SU-DHL-6 (cell line): ENCODE measurements around the gene TBC1D1.

Experiments
- H2AFZ ChIP-seq: fragments of 200-600 bp; sonication (generic); 2 replicates; pipeline ENCODE4 v1.6.1; 2014; ENCODE audit warnings: low read depth, mild to moderate bottlenecking, moderate library complexity, mixed read lengths, antibody characterized with exemption, low read length; ENCODE audit not compliant: severe bottlenecking
- H3F3A ChIP-seq: fragments of 200-600 bp; shearing (Covaris generic); 2 replicates; pipeline ENCODE4 v1.6.0; 2016; ENCODE audit warnings: antibody characterized with exemption, mild to moderate bottlenecking; ENCODE audit not compliant: insufficient read depth
- H3K27ac ChIP-seq: fragments of 200-600 bp; sonication (generic); 2 replicates; pipeline ENCODE4 v1.5.1; 2016; ENCODE audit warnings: low read depth, mild to moderate bottlenecking, low read length, moderate library complexity, mixed read lengths
- H3K27me3 ChIP-seq: fragments of 200-600 bp; sonication (generic), shearing (Covaris generic); 2 replicates; pipeline ENCODE4 v1.6.0; 2014; ENCODE audit warnings: mild to moderate bottlenecking, low read length
- H3K36me3 ChIP-seq: fragments of 200-600 bp; sonication (generic); 2 replicates; pipeline ENCODE4 v1.6.1; 2014; ENCODE audit warnings: mild to moderate bottlenecking, low read length, mixed read lengths
- H3K4me2 ChIP-seq: fragments of 300-600, 200-600 bp; shearing (Covaris generic), sonication (generic); 2 replicates; pipeline ENCODE4 v1.6.0; 2014; ENCODE audit warnings: low read length, low read depth, mild to moderate bottlenecking; ENCODE audit not compliant: poor library complexity, severe bottlenecking
- H3K4me3 ChIP-seq: fragments of 200-600 bp; sonication (generic); 2 replicates; pipeline ENCODE4 v1.5.1; 2014; ENCODE audit warnings: antibody characterized with exemption, low read length, mild to moderate bottlenecking, mixed read lengths; ENCODE audit not compliant: insufficient read depth, poor library complexity, severe bottlenecking
- H3K79me2 ChIP-seq: fragments of 200-600 bp; sonication (generic); 2 replicates; pipeline ENCODE4 v1.6.1; 2014; ENCODE audit warnings: mild to moderate bottlenecking, low read length, moderate library complexity; ENCODE audit not compliant: insufficient read depth
- H3K9ac ChIP-seq: fragments of 200-600 bp; sonication (generic); 2 replicates; pipeline ENCODE4 v1.7.0; 2014; ENCODE audit warnings: mild to moderate bottlenecking, low read length
- H3K9me2 ChIP-seq: fragments of 200-600 bp; sonication (generic); replicated peaks from 2 replicates; pipeline ENCODE4 v1.6.1; 2014; ENCODE audit warnings: low read length; ENCODE audit not compliant: insufficient read depth
- H3K9me3 ChIP-seq: fragments of 200-600 bp; sonication (generic); 2 replicates; pipeline ENCODE4 v1.6.1; 2014; ENCODE audit warnings: low read length, mixed read lengths; ENCODE audit not compliant: insufficient read depth
- H4K20me1 ChIP-seq: fragments of 200-600 bp; sonication (generic); 2 replicates; pipeline ENCODE4 v1.6.1; 2014; ENCODE audit warnings: low read depth, mild to moderate bottlenecking, antibody characterized with exemption, low read length, moderate library complexity, mixed read lengths
- EZH2phosphoT487 ChIP-seq: fragments of 200-600 bp; sonication (generic), shearing (Covaris generic); conservative IDR thresholded peaks from 2 replicates; pipeline ENCODE4 v1.6.1; 2018; ENCODE audit warnings: mild to moderate bottlenecking, antibody characterized with exemption, low read length, moderate library complexity, mixed read lengths
- TF ChIP-seq, protein P1 (sequence below): fragments of 200-600 bp; sonication (generic); IDR thresholded peaks from one replicate; pipeline ENCODE4 v1.5.1; 2017; ENCODE audit warnings: antibody characterized with exemption, mild to moderate bottlenecking, low read length, moderate library complexity; ENCODE audit not compliant: insufficient read depth, poor library complexity, severe bottlenecking

TBC1D1 gene

DNA sequence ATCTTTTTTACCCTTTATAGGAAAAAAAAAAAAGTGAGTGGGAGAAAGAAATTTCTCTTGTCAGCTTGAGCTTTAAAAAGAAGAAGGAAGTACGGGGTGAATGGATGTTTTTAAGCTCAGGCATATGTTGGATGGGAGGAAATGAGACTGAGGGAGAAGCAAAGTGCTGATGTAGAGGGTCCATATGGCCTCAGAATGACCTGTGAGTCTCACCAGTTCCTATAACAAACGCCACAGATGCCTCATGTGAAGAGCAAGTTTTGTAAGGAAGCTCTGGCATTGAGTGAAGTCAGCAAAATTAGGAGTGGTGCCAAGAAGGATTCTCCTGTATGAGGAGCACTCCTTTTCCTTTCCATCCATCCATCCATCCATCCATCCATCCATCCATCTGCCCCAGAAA is 283.9 kb downstream of the TBC1D1 start:
- no peak for TF ChIP-seq EZH2phosphoT487
- TF ChIP-seq, protein P1, sequence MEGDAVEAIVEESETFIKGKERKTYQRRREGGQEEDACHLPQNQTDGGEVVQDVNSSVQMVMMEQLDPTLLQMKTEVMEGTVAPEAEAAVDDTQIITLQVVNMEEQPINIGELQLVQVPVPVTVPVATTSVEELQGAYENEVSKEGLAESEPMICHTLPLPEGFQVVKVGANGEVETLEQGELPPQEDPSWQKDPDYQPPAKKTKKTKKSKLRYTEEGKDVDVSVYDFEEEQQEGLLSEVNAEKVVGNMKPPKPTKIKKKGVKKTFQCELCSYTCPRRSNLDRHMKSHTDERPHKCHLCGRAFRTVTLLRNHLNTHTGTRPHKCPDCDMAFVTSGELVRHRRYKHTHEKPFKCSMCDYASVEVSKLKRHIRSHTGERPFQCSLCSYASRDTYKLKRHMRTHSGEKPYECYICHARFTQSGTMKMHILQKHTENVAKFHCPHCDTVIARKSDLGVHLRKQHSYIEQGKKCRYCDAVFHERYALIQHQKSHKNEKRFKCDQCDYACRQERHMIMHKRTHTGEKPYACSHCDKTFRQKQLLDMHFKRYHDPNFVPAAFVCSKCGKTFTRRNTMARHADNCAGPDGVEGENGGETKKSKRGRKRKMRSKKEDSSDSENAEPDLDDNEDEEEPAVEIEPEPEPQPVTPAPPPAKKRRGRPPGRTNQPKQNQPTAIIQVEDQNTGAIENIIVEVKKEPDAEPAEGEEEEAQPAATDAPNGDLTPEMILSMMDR, result no peak
- Histone ChIP-seq H4K20me1 (no peaks in the 10 kb centered on the region), H3K9me3 (no peaks in the 10 kb centered on the region)

GRCh38 chr4:38176165-38176564 is 285.3 kb downstream of the TBC1D1 start:
- Histone ChIP-seq H3K36me3 (no peaks in the 10 kb centered on the region), H3K27me3 (no peaks in the 10 kb centered on the region), H3K9me3 (no peaks in the 10 kb centered on the region), H3K79me2 (no peaks in the 10 kb centered on the region), H3K9me2 (no peaks in the 10 kb centered on the region), H2AFZ (no peak overlapping the region), H3F3A (no peaks in the 10 kb centered on the region), H4K20me1 (no peaks in the 10 kb centered on the region), H3K4me2 (no peak overlapping the region), H3K4me3 (no peak overlapping the region), H3K27ac (no peak overlapping the region), H3K9ac (no peak overlapping the region)
- TF ChIP-seq, protein P1, result no peak

More for the DNA sequence above, 283.9 kb downstream of the TBC1D1 start:
- Histone ChIP-seq H3K79me2 (no peaks in the 10 kb centered on the region), H3K9me2 (no peaks in the 10 kb centered on the region), H3K9ac (no peak overlapping the region), H3K36me3 (no peaks in the 10 kb centered on the region), H3K27ac (no peak overlapping the region), H3F3A (no peaks in the 10 kb centered on the region), H2AFZ (no peak overlapping the region), H3K27me3 (no peaks in the 10 kb centered on the region), H3K4me2 (no peak overlapping the region), H3K4me3 (no peak overlapping the region)

DNA sequence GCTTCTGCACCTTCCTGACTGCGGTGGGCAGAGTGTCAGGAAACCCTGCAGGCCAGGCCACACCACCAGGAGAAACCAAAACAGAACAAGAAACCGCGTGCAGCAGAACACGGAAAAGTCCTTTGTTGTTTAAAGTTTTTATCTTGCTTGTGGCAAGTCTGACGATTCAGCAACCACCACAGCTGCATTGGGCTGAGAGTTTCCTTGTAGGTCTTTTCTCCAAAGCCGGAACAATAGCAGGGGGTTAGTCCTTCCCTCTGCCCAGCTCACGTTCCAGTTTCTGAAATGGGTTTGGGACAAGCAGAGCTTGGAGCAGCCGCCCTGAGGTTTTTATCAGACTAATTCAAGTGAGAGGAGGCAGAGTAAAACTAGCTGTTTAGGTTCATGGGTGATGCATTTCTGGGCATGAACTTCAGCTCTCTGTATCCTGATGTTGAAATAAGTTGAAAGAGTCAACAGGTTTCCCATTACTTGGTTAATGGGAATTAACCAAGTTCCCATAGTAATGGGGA is 286.2 kb downstream of the TBC1D1 start:
- no peak overlapping the region for H3K4me3 ChIP-seq

More for the DNA sequence above, 286.2 kb downstream of the TBC1D1 start:
- H3K36me3 ChIP-seq, result no peaks in the 10 kb centered on the region
- H3K79me2 ChIP-seq, result no peaks in the 10 kb centered on the region
- H3K27me3 ChIP-seq, result no peaks in the 10 kb centered on the region
- TF ChIP-seq, protein P1, result no peak
- no peak for TF ChIP-seq EZH2phosphoT487
- H3F3A ChIP-seq, result no peaks in the 10 kb centered on the region
- H3K4me2 ChIP-seq, result no peak overlapping the region
- no peak overlapping the region for H2AFZ ChIP-seq
- H3K9ac ChIP-seq, result no peak overlapping the region
- no peaks in the 10 kb centered on the region for H4K20me1 ChIP-seq
- H3K27ac ChIP-seq, result no peak overlapping the region
- no peaks in the 10 kb centered on the region for H3K9me2 ChIP-seq
- no peaks in the 10 kb centered on the region for H3K9me3 ChIP-seq
